GM18520 (cell line): ENCODE results near the gene PHACTR4.
"Not testable (repeated sequence)": the region's sequence is repeated elsewhere in the genome, so short reads cannot be mapped to it uniquely, and the experiment has no call there.

ENCODE experiments used
- ATAC-seq: cut with Tn5 transposase; IDR thresholded peaks from one replicate; pipeline ENCODE4 v1.9.1; 2021; ENCODE audit not compliant: unreplicated experiment

The PHACTR4 gene

DNA sequence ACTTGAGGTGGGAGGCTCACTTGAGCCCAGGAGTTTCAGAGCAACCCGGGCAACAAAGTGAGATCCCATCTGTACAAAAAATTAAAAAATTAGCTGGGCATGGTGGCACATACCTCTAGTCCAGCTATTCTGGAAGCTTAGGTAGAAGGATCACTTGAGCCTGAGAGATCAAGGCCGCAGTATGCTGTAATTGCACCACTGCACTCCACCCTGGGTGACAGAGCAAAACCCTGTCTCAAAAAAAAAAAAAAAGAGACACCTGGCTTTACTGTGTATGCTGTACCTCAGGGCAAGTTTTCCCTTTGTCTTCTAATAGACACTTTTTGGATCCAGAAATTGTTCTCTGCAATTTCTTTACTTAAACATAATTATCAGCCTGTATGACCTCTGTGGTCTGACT is 113.2 kb downstream of the PHACTR4 start:
- ATAC-seq = no peak

DNA sequence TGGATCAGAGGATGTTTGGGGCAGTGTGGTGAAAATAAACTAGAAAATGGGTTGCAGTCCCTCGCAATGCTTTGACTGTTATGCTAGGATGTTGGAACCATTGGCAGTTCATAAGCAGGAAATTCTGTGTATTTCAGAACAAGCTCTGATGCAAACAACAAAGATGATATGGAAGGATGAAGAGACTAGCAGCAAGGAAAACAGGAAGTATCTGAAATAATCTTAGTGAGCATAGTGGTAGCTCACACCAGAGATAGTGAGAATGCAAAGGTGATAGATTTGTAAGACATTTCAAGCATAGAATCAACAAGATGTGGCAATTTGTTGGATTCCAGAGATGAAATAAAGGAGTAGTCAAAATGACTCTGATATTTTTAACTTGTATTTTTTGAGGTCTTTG is 125.2 kb downstream of the PHACTR4 start:
- no peak for ATAC-seq

DNA sequence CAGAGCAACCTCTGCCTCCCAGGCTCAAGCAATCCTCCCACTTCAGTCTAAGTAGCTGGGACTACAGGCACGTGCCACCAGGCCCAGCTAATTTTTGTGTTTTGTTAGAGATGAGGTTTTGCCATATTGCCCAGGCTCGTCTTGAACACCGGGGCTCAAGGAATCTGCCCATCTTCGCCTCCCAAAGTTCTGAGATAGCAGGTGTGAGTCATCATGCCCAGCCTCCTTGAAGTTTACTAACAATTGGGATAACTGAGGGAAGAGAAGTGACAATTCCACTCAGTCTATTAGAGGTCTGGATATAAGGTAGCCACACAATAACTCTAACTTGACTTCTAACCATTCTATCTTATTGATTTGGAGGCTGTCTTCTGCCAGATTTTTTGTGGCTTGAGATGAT is 130.0 kb downstream of the PHACTR4 start:
- no peak for ATAC-seq

DNA sequence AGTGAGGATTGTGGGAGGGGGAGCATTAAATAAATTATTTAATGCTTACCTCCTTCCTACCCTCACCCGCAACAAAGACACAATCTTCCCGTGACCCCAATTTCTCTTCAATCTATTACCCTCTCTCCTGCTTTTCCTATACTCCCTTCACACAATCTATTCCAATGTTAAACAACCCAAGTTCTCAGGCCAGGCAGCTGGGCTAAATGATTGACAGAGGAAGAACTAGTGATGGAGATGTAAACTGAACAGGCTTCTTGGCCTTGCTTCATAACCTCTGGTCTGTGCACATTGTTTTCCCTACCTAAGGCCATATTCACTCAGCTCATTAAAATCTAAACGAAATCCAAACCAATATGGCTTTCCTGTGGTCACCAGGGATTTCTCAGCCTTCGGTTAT is 132.4 kb downstream of the PHACTR4 start:
- ATAC-seq = no peak

GRCh38 chr1:28503117-28503516 is 133.6 kb downstream of the PHACTR4 start:
- ATAC-seq = no peak

GRCh38 chr1:28505406-28506187 is 136.1 kb downstream of the PHACTR4 start, which contains the start of gene RCC1:
Gene RCC1, plus strand, starts transcription at chr1:28506043. Its CDS starts 23,824 bp downstream, at chr1:28529867.
- peak; percentile 70 for ATAC-seq

GRCh38 chr1:28506907-28507246 is 137.3 kb downstream of the PHACTR4 start:
- no peak for ATAC-seq

DNA sequence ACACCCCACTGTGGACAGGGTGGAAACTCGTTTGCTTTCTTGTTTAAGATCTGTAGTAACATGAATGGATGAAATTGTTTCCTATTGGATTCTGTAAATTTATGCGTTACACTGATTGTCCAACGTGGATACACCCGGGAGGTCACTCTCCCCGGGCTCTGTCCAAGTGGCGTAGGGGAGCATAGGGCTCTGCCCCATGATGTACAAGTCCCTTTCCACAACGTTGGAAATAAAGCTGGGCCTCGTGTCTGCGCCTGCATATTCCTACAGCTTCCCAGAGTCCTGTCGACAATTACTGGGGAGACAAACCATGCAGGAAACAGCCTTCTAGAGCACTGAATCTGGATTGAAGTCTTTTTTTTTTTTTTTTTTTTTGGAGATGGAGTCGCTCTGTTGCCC is 137.7 kb downstream of the PHACTR4 start:
- no peak for ATAC-seq

DNA sequence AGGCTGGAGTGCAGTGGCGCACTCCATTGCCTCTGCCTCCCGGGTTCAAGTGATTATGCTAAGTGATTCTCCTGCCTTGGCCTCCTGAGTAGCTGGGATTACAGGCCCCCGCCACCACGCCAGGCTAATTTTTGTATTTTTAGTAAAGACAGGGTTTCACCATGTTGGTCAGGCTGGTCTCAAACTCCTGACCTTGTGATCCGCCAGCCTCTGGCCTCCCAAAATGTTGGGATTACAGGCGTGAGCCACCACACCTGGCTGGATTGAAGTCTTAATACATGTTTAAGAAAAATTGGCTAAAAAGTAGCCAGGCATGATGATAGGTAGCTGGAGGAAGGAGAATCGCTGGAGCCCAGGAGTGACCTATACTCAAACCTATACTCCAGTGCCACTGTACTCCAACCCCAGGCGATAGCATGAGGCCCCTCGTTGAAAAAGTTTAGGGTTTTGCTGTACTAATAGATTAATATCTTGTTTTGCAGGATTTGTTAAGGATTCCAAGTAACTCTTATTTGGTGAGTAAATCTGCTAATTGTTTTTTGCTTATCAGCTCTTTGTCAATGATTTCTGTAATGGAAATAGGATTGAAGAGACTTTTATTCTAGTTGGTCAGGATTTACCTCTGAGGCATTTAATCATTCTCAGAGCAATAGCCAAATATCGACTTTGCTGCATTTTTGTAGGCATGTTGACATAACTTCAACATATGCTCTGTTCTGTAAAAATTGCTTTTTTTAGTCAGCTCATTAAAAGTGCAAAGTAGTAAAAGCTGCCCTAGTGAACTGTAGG is 138.3 kb downstream of the PHACTR4 start:
- ATAC-seq = no peak

- no peak for ATAC-seq
Observed at GRCh38 chr1:28508435-28508754, 138.9 kb downstream of the PHACTR4 start.

DNA sequence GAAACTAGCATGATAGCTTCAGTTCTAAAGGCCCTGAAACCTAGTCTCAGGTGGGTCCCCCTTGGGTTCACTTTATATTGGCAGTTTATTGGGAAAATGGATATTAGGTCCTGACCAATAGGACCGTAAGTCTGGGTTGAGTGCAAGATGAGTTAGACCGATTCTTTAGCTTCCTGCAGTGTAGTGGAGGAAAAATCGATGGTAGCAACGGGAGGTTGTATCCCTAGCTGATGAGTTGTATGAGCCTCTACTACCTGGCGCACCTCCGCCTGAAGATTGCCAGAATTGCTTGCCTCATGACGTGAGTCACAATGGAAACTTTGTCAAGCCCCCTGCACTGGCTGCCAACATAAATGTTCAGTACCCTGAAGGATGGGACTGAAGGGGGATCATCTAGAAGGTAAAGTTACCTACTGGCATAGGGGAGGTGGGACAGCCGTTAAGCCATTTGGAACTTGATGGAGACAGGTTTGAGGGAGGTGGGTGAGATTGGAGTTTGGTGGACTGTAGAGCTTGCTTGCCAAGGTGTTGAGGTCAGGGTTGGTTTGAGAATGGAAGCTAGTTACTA is 140.2 kb downstream of the PHACTR4 start:
- ATAC-seq = no peak

DNA sequence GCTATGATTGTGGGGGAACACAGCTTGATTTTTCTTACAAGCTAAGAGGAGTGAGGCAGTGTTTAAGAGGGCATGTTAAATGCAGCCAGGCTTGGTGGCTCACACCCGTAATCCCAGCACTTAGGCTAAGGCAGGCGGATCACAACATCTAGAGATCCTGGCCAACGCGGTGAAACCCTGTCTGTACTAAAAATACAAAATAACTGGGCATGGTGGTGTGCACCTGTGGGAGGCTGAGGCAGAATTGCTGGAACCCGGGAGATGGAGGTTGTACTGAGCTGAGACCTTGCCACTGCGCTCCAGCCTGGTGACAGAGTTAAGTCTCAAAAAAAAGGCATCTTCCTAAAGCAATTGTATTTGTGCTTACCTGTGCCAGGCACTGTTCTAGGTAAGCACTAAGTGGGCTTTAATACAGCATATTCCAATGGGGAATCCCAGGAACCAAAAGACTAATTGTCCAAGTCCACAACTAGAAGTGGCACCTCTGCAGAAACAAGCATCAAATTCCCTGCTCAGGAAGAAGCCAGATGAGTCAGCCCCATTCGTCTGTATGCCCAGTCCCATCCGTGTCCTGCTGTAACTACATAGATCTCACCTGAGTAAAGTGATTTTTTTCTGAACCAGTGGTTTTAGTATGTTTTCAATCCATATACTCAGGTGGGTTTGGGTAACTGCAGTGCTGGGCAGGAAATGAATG is 140.9 kb downstream of the PHACTR4 start:
- ATAC-seq = no peak

GRCh38 chr1:28510970-28511440 is 141.5 kb downstream of the PHACTR4 start:
- ATAC-seq = no peak

DNA sequence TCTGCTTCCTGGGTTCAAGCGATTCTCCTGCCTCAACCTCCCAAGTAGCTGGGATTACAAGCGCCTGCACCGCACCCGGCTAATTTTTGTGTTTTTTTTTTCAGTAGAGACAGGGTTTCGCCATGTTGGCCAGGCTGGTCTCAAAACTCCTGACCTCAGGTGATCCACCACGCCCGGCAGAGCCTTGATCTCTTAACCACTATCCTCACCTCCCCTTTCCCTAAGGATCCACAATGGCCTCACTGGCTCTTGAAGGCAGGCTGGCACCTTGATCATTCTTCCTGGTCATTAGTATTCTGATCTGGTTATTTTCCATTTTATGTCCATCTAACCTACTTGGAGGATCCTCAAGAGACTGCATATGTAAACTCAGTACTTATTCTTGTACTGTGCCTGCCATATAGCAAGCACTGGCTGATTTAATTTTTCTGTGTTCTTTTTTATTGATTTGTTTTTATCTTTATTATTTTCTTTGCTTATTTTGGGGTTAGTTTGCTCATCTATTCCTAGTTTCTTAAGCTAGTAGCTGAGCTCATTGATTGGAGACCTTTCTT is 142.6 kb downstream of the PHACTR4 start:
- no peak for ATAC-seq

DNA sequence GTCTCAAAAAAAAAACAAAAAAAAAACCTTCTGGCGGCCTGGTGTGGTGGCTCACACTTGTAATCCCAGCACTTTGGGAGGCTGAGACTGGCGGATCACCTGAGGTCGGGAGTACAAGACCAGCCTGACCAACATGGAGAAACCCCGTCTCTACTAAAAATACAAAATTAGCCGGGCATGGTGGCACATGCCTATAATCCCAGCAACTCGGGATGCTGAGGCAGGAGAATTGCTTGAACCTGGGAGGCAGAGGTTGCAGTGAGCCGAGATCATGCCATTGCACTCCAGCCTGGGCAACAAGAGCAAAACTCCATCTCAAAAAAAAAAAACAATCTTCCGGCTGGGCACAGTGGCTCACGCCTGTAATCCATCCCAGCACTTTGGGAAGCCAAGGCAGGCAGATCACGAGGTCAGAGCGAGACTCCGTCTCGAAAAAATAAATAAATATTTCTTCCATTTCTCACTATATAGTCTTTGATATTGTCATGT is 144.9 kb downstream of the PHACTR4 start:
- ATAC-seq = not testable (repeated sequence)

- no peak for ATAC-seq
Observed at GRCh38 chr1:28516518-28516956, 147.0 kb downstream of the PHACTR4 start.

GRCh38 chr1:28517649-28517999 is 148.1 kb downstream of the PHACTR4 start:
- ATAC-seq = no peak

- ATAC-seq = peak; percentile 86
Observed at GRCh38 chr1:28518000-28518744, 148.6 kb downstream of the PHACTR4 start.

GRCh38 chr1:28518745-28519341 is 149.3 kb downstream of the PHACTR4 start:
- ATAC-seq = no peak
